Gastroesophageal sphincter (tissue), 4 donors: ENCODE data around the gene TRIP11. TPM values are rescaled to one million over a fixed set of nuclear protein-coding genes. Genes with fewer than 3 reads are reported as not detected.

Experiments
- ATAC-seq: fragments of 150-250 bp; one replicate; pipeline ENCODE4 v1.9.1; 2016; ENCODE audit warnings: mild to moderate bottlenecking, moderate library complexity
- H3K27ac ChIP-seq, 4 donors: fragments of 200-600 bp; sonication (generic) in 3 of 4; 1 replicate in 3 of 4; 2 replicates in 1 of 4; pipeline ENCODE4 v1.5.1; 2016 to 2019
- H3K27me3 ChIP-seq: fragments of 200-600 bp; sonication (generic); one replicate; pipeline ENCODE4 v1.5.1; 2019
- H3K36me3 ChIP-seq, 2 donors: fragments of 200-600 bp; sonication (generic); one replicate each; pipeline ENCODE4 v1.5.1; 2019; ENCODE audit warnings: control low read depth in 1 of 2
- H3K4me1 ChIP-seq, 3 donors: fragments of 200-600 bp; sonication (generic); 1 replicate in 2 of 3; 2 replicates in 1 of 3; pipeline ENCODE4 v1.5.1; 2016 to 2019; ENCODE audit warnings: control low read depth in 2 of 3
- H3K4me3 ChIP-seq, 2 donors: fragments of 200-600 bp; sonication (generic); one replicate each; pipeline ENCODE4 v1.5.1; 2019; ENCODE audit warnings: mild to moderate bottlenecking in 1 of 2, moderate library complexity in 1 of 2
- H3K9me3 ChIP-seq, 3 donors: fragments of 200-600 bp; sonication (generic); one replicate each; pipeline ENCODE4 v1.5.1; 2017 to 2019; ENCODE audit warnings: control low read depth in 2 of 3
- EP300 ChIP-seq: sonication (generic); formaldehyde crosslinking; IDR thresholded peaks from one replicate; pipeline ENCODE4 v1.6.1; 2017; ENCODE audit warnings: antibody characterized with exemption, mild to moderate bottlenecking
- POLR2A ChIP-seq, 2 donors: fragments of 450-650 bp; IDR thresholded peaks; one replicate each; pipeline ENCODE4 v1.6.1; 2017; ENCODE audit warnings: antibody characterized with exemption in 2 of 2, mild to moderate bottlenecking in 2 of 2, moderate library complexity in 1 of 2
- POLR2AphosphoS5 ChIP-seq: sonication (generic); formaldehyde crosslinking; IDR thresholded peaks from one replicate; pipeline ENCODE4 v1.6.1; 2017; ENCODE audit warnings: antibody characterized with exemption
- WGBS, 2 donors: methylation state at CpG; one replicate each; pipeline ENCODE4 v1.1.5; 2018; ENCODE audit warnings: low coverage in 1 of 2; 5-methylcytosine and 5-hydroxymethylcytosine counted together
- total RNA-seq, 4 donors: library from RNA; depleted of rRNA; stranded (reverse); fragments of >200 nt; gene quantifications; one replicate each; pipeline ENCODE4 v1.1.0, GENCODE V29; 2016
- TF ChIP-seq, protein P1 (sequence below), 4 experiments: fragments of 200-600 bp in 2 of 4; fragments of 450-650 bp in 2 of 4; sonication (generic) in 1 of 4; IDR thresholded peaks; one replicate each; pipeline ENCODE4 v1.5.1; 2017 to 2019; ENCODE audit warnings: antibody characterized with exemption in 4 of 4, mild to moderate bottlenecking in 2 of 4, moderate library complexity in 2 of 4

TRIP11 gene
- total RNA-seq, 4 donors from 2014 or later = 39.3 to 51.6 (median 41.8) TPM

DNA sequence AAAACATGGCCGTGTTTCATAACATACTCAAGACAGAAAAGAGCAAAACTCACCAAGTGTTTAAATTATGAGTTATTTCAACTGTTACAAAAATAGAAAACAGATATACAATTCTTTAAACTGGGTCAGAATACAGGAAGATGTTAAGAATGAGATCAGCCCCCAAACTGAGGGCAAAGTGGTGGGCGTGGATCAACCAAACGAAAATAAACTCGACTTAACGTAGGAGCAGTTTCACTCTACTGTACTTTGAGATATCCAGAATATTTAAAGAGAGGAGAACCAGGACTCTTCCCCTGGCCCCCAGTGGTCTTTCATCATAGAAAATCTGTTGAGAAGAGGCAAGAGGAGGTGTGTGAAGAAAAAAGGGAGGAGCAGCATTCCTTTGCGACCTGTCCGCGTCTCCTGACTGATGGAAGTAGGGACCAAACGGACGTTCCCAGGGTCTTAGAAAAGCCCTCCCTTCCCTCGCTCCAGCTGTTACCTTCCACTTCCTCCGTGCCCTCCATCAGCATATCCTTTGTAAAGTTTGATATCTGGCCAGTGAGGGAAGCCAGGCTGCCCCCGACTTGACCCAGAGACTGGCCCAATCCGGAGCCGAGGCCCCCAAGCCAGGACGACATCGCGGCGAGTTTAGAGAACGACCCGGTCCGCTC is 668 bp downstream of the TRIP11 start:
- peaks cover 3 to 56% (median 23%) of the 10 kb centered on the region in 3 donors for H3K4me1 ChIP-seq
- TF ChIP-seq, protein P1, sequence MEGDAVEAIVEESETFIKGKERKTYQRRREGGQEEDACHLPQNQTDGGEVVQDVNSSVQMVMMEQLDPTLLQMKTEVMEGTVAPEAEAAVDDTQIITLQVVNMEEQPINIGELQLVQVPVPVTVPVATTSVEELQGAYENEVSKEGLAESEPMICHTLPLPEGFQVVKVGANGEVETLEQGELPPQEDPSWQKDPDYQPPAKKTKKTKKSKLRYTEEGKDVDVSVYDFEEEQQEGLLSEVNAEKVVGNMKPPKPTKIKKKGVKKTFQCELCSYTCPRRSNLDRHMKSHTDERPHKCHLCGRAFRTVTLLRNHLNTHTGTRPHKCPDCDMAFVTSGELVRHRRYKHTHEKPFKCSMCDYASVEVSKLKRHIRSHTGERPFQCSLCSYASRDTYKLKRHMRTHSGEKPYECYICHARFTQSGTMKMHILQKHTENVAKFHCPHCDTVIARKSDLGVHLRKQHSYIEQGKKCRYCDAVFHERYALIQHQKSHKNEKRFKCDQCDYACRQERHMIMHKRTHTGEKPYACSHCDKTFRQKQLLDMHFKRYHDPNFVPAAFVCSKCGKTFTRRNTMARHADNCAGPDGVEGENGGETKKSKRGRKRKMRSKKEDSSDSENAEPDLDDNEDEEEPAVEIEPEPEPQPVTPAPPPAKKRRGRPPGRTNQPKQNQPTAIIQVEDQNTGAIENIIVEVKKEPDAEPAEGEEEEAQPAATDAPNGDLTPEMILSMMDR (IDR thresholded peaks at IDR 0.05) = no peak
- TF ChIP-seq POLR2AphosphoS5 = no peak
- no peak for TF ChIP-seq EP300
- no peak for TF ChIP-seq POLR2A (IDR thresholded peaks at IDR 0.05)
- 0 to 1% methylated on average over 14 to 19 of the region's 22 CpGs for WGBS, 2 donors

DNA sequence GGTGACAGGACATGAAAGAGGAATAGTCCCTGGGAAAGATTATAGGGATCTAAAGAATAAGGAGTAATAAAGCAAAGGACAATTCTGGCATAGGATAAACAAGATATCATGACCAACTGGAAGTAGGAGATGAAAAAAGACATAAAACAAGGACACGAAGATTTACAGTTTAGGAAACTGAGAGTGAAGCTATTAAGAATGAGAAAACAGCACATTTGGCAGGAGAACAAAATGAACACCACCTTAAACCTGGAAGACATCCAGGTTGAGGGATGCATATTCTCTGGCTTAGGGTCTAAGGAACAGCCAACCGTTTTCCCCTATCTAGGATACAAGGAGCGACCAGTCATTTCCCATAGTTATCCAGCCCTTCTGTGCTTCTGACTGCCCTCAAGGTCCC is 1.9 kb downstream of the TRIP11 start:
- Histone ChIP-seq H3K9me3 (no peaks in the 10 kb centered on the region), H3K27ac (no peak overlapping the region), H3K27me3 (no peaks in the 10 kb centered on the region), H3K4me3 (peak overlapping the region in 1 of 2 donors; percentile 87), H3K4me1 (peaks cover 3 to 57% (median 23%) of the 10 kb centered on the region in 3 donors), H3K36me3 (peaks cover 0 to 11% of the 10 kb centered on the region in 2 donors)
- WGBS, 2 donors = 15 to 26% methylated on average over 3 of the region's 3 CpGs
- no peak for ATAC-seq
- TF ChIP-seq POLR2AphosphoS5 = no peak
- no peak for TF ChIP-seq POLR2A (IDR thresholded peaks at IDR 0.05)
- TF ChIP-seq, protein P1 (IDR thresholded peaks at IDR 0.05) = no peak

More for the DNA sequence above, 668 bp downstream of the TRIP11 start:
- ATAC-seq = peak; percentile 49
- Histone ChIP-seq H3K27ac (peak overlapping the region; percentile 84 to 98 (median 90)), H3K27me3 (no peaks in the 10 kb centered on the region), H3K36me3 (peaks cover 0 to 14% of the 10 kb centered on the region in 2 donors), H3K9me3 (no peaks in the 10 kb centered on the region), H3K4me3 (peak overlapping the region; percentile 73 to 87)

DNA sequence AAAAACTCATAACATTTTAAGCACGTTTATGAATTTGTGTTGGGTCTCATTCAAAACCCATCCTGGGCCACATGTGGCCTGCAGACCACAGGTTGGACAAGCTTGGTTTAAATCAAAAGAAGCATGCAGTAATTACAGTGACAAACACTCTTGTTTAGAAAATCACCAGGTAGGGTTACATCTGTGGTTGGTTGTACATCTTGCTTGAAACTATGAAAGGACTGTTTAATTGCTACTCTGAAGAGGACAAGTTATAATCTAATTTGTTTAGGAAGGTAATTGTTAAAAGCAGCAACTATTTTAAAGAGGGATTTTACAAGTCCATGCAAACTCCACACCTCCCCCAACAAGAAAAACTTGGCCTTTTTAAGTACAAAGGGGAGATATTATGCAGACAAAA is 4.0 kb downstream of the TRIP11 start:
- H3K27me3 ChIP-seq = no peaks in the 10 kb centered on the region
- H3K27ac ChIP-seq = no peak overlapping the region
- H3K36me3 ChIP-seq = peaks cover 0 to 32% of the 10 kb centered on the region in 2 donors
- H3K9me3 ChIP-seq = no peaks in the 10 kb centered on the region
- peaks cover 3 to 52% (median 21%) of the 10 kb centered on the region in 3 donors for H3K4me1 ChIP-seq
- TF ChIP-seq EP300 (no peak), POLR2AphosphoS5 (no peak), POLR2A (IDR thresholded peaks at IDR 0.05) (no peak)
- TF ChIP-seq, protein P1 (IDR thresholded peaks at IDR 0.05) = no peak
- H3K4me3 ChIP-seq = no peak overlapping the region
- 33 to 40% methylated on average over 1 of the region's 1 CpG for WGBS, 2 donors
- ATAC-seq = no peak

DNA sequence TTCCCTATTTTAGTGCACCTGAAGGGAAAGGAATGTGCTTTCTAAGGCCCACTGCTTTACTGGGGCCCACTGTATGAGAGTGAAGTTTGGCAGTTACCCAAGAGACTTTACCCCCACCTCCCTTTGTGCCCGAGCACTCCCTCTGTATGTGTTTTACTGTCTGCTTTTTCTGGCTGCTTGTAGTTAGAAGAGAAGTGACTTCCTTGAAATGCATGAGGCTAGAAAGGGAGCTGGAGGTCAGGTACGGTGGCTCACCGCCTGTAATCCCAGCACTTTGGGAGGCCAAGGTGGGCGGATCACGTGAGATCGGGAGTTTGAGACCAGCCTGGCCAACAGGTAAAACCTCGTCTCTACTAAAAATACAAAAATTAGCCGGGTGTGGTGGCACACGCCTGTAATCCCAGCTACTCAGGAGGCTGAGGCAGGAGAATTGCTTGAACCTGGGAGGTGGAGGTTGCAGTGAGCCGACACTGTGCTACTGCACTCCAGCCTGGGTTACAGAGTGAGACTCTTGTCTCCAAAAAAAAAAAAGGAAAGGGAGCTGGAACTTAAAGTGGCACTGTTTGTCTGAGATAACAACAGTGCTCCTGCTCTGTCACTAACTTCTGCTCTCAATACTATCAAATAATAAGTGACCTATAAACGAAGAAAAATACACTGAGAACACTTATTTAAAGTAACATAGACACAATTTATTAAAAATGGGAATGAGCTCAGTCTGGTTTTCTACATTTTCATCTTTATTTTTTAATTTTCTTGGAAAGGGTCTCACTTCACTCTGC is 5.8 kb downstream of the TRIP11 start:
- 84 to 90% methylated on average over 6 of the region's 11 CpGs for WGBS, 2 donors
- peaks cover 3 to 47% (median 19%) of the 10 kb centered on the region in 3 donors for H3K4me1 ChIP-seq
- ATAC-seq = no peak
- no peak for TF ChIP-seq POLR2AphosphoS5
- TF ChIP-seq, protein P1 (IDR thresholded peaks at IDR 0.05) = no peak
- TF ChIP-seq EP300 = no peak
- TF ChIP-seq POLR2A (IDR thresholded peaks at IDR 0.05) = no peak
- no peak overlapping the region for H3K27ac ChIP-seq
- peaks cover 0 to 47% of the 10 kb centered on the region in 2 donors for H3K36me3 ChIP-seq
- no peaks in the 10 kb centered on the region for H3K27me3 ChIP-seq
- H3K9me3 ChIP-seq = no peaks in the 10 kb centered on the region
- H3K4me3 ChIP-seq = no peak overlapping the region
